Mesendoderm (in vitro differentiated cells): ENCODE measurements around the gene RAB6C.
"Not testable (repeated sequence)": the region's sequence is repeated elsewhere in the genome, so short reads cannot be mapped to it uniquely, and the experiment has no call there.

Experiments used
- DNase-seq: peaks from one replicate; pipeline ENCODE4 v3.0.0; 2013
- H2AK5ac ChIP-seq: 2 replicates; pipeline ENCODE4 v1.6.1; 2013; ENCODE audit warnings: low read length, inconsistent platforms
- H2BK120ac ChIP-seq: 2 replicates; pipeline ENCODE4 v1.6.1; 2013; ENCODE audit warnings: low read depth, mild to moderate bottlenecking, low read length, moderate library complexity, mixed read lengths
- H2BK15ac ChIP-seq: replicated peaks from 2 replicates; pipeline ENCODE4 v1.6.1; 2013; ENCODE audit warnings: low read depth, mild to moderate bottlenecking, moderate library complexity
- H2BK5ac ChIP-seq: 2 replicates; pipeline ENCODE4 v1.6.1; 2013; ENCODE audit warnings: low read length, inconsistent platforms
- H3K18ac ChIP-seq: 2 replicates; pipeline ENCODE4 v1.6.1; 2013; ENCODE audit warnings: mild to moderate bottlenecking, low read length, mixed read lengths
- H3K23ac ChIP-seq: one replicate; pipeline ENCODE4 v1.6.1; 2013; ENCODE audit warnings: low read length
- H3K27ac ChIP-seq: 2 replicates; pipeline ENCODE4 v1.5.1; 2013; ENCODE audit warnings: low read depth, mild to moderate bottlenecking, inconsistent platforms, low read length, moderate library complexity
- H3K27me3 ChIP-seq: 2 replicates; pipeline ENCODE4 v1.6.1; 2013; ENCODE audit warnings: low read length, control low read depth, mild to moderate bottlenecking, inconsistent platforms; ENCODE audit not compliant: insufficient read depth, poor library complexity
- H3K36me3 ChIP-seq: 2 replicates; pipeline ENCODE4 v1.6.1; 2013; ENCODE audit warnings: low read length, inconsistent platforms; ENCODE audit not compliant: control insufficient read depth, insufficient read depth
- H3K4ac ChIP-seq: one replicate; pipeline ENCODE4 v1.6.1; 2013; ENCODE audit warnings: low read depth, mild to moderate bottlenecking, low read length, moderate library complexity
- H3K4me1 ChIP-seq: 2 replicates; pipeline ENCODE4 v1.6.1; 2013; ENCODE audit warnings: low read depth, low read length, inconsistent platforms; ENCODE audit not compliant: control insufficient read depth
- H3K4me2 ChIP-seq: 2 replicates; pipeline ENCODE4 v1.6.1; 2013; ENCODE audit warnings: low read length
- H3K4me3 ChIP-seq: 2 replicates; pipeline ENCODE4 v1.5.1; 2013; ENCODE audit warnings: mild to moderate bottlenecking, low read length
- H3K56ac ChIP-seq: one replicate; pipeline ENCODE4 v1.6.1; 2013; ENCODE audit warnings: low read length
- H3K79me1 ChIP-seq: 2 replicates; pipeline ENCODE4 v1.6.1; 2013; ENCODE audit warnings: low read length, inconsistent platforms
- H3K79me2 ChIP-seq: 2 replicates; pipeline ENCODE4 v1.6.1; 2013; ENCODE audit warnings: mild to moderate bottlenecking, low read length; ENCODE audit not compliant: control insufficient read depth, insufficient read depth
- H3K9ac ChIP-seq: 2 replicates; pipeline ENCODE4 v1.6.1; 2013; ENCODE audit warnings: low read length, inconsistent platforms
- H4K5ac ChIP-seq: one replicate; pipeline ENCODE4 v1.6.1; 2013; ENCODE audit warnings: low read length
- H4K8ac ChIP-seq: one replicate; pipeline ENCODE4 v1.6.1; 2013; ENCODE audit warnings: low read depth, mild to moderate bottlenecking, control low read depth, low read length, moderate library complexity
- WGBS: extraction: QIAGEN DNeasy Blood & Tissue Kit; methylation state at CpG from one replicate; pipeline ENCODE4 v1.1.7; 2013; ENCODE audit warnings: low lambda C conversion rate, missing lambda C conversion rate; ENCODE audit not compliant: insufficient coverage; ENCODE audit errors: extremely low coverage; 5-methylcytosine and 5-hydroxymethylcytosine counted together

RAB6C gene

GRCh38 chr2:129957891-129958290 lies 21.6 kb upstream of the RAB6C start:
- H2BK15ac ChIP-seq: no peak overlapping the region
- H3K4me2 ChIP-seq: no peak overlapping the region
- no peak overlapping the region for H3K27ac ChIP-seq
- no peak overlapping the region for H3K18ac ChIP-seq
- no peak overlapping the region for H3K56ac ChIP-seq
- H3K79me2 ChIP-seq: no peaks in the 10 kb centered on the region
- no peak overlapping the region for H3K9ac ChIP-seq
- H4K8ac ChIP-seq: no peak overlapping the region
- H2BK120ac ChIP-seq: no peak overlapping the region
- no CpG with 5 or more reads among the region's 4 CpGs for WGBS
- no peak overlapping the region for H2BK5ac ChIP-seq
- no peak overlapping the region for H3K23ac ChIP-seq
- H3K79me1 ChIP-seq: no peaks in the 10 kb centered on the region
- H3K4ac ChIP-seq: no peak overlapping the region
- no peak overlapping the region for H2AK5ac ChIP-seq
- DNase-seq: peak; percentile 89
- H3K4me3 ChIP-seq: no peak overlapping the region
- no peaks in the 10 kb centered on the region for H3K36me3 ChIP-seq
- H3K27me3 ChIP-seq: no peaks in the 10 kb centered on the region
- no peaks in the 10 kb centered on the region for H3K4me1 ChIP-seq
- no peak overlapping the region for H4K5ac ChIP-seq

DNA sequence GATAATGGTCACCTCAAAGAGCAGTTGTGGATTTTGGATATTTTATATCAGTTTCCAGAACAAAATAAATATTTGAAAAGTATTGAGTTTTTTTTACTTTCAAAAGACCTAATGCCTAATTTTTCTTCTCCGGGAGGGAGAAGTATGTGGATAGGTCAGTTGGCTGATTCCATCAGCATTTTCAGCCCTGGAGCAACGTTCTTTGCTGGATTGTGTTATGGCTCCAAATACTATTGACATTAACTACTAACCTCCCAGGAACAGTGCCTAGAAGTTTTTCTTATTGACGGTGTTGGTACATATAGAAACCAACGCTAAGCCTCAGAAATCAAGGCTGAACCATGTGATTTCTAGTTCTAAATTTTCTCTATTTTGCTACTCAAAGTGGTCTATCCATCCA lies 20.7 kb upstream of the RAB6C start:
- not testable (repeated sequence) for H4K8ac ChIP-seq, DNase-seq, H3K4me3 ChIP-seq, H3K36me3 ChIP-seq, H3K4ac ChIP-seq, H2BK120ac ChIP-seq, H3K18ac ChIP-seq, H3K79me2 ChIP-seq, H2AK5ac ChIP-seq, H4K5ac ChIP-seq, H2BK15ac ChIP-seq, H3K9ac ChIP-seq, H2BK5ac ChIP-seq, H3K27me3 ChIP-seq, H3K27ac ChIP-seq, H3K4me2 ChIP-seq, H3K79me1 ChIP-seq, H3K23ac ChIP-seq, H3K4me1 ChIP-seq, H3K56ac ChIP-seq
- WGBS: no CpG with 5 or more reads among the region's 4 CpGs

GRCh38 chr2:129968605-129969004 lies 10.9 kb upstream of the RAB6C start:
- H3K27ac ChIP-seq, H3K4me1 ChIP-seq, H3K4me2 ChIP-seq: not testable (repeated sequence)

DNA sequence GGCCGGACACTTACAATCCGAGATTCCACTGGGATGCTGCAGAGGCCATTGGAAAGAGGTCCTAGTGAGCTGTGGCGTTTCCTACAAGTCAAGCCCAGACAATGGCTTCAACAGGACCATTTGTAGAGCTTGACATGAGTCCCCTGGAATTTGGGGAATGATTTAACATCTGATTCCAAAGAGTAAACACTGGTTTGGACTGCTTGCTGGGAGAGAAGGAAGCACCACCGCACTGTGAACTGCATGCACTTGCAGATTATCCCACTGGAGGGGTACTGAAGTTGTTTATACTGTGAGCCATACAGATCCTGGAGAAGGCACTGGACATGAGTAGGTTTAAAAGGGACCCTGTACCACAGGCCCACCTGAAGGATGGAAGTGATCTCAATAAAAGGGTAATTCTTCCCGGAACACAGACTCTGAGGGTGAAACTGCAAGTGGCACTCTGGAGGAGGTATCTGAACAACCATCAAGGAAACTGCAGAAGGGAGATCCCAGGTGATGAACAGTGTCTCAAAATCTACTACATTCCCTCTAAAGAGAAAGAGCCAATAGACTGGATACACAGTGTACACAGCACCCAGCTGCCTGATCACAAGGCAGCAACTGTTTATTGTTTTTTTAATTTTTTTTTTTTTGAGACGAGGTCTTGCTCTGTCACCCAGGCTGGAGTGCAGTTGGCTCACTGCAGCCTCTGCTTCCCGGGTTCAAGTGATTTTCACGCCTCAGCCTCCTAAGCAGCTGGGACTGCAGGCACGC lies 4.3 kb upstream of the RAB6C start:
- Histone ChIP-seq H3K4me2 (no peak overlapping the region), H3K4ac (no peak overlapping the region), H3K36me3 (no peaks in the 10 kb centered on the region), H3K4me3 (no peak overlapping the region), H3K56ac (no peak overlapping the region), H4K8ac (no peak overlapping the region), H3K79me2 (no peaks in the 10 kb centered on the region), H4K5ac (no peak overlapping the region), H2AK5ac (no peak overlapping the region), H3K9ac (no peak overlapping the region), H3K27me3 (no peaks in the 10 kb centered on the region), H2BK120ac (no peak overlapping the region), H3K27ac (no peak overlapping the region), H3K23ac (no peak overlapping the region), H3K79me1 (no peaks in the 10 kb centered on the region), H3K4me1 (no peaks in the 10 kb centered on the region), H2BK15ac (no peak overlapping the region), H2BK5ac (no peak overlapping the region), H3K18ac (no peak overlapping the region)
- no CpG with 5 or more reads among the region's 9 CpGs for WGBS
- peak; percentile 12 for DNase-seq

More at GRCh38 chr2:129968605-129969004, 10.9 kb upstream of the RAB6C start:
- no CpG with 5 or more reads among the region's 4 CpGs for WGBS
- H3K9ac ChIP-seq, H3K4ac ChIP-seq, H4K5ac ChIP-seq, H3K79me1 ChIP-seq, H2AK5ac ChIP-seq, DNase-seq, H2BK5ac ChIP-seq, H2BK15ac ChIP-seq, H3K4me3 ChIP-seq, H3K18ac ChIP-seq, H3K36me3 ChIP-seq, H2BK120ac ChIP-seq, H3K56ac ChIP-seq, H3K79me2 ChIP-seq, H3K27me3 ChIP-seq, H3K23ac ChIP-seq, H4K8ac ChIP-seq: not testable (repeated sequence)

GRCh38 chr2:129976969-129977368 lies 2.5 kb upstream of the RAB6C start:
- not testable (repeated sequence) for H3K27me3 ChIP-seq, H3K36me3 ChIP-seq, H3K9ac ChIP-seq, H3K23ac ChIP-seq, H3K79me2 ChIP-seq, H3K4ac ChIP-seq, H2BK5ac ChIP-seq, H4K8ac ChIP-seq, H2BK120ac ChIP-seq, H3K18ac ChIP-seq, H2BK15ac ChIP-seq, H3K79me1 ChIP-seq, H3K27ac ChIP-seq, H2AK5ac ChIP-seq, DNase-seq, H4K5ac ChIP-seq, H3K56ac ChIP-seq, H3K4me1 ChIP-seq, H3K4me2 ChIP-seq, H3K4me3 ChIP-seq
- WGBS: no CpG with 5 or more reads among the region's 3 CpGs

GRCh38 chr2:129977986-129978385 lies 1.5 kb upstream of the RAB6C start:
- H2BK5ac ChIP-seq: no peak overlapping the region
- H3K18ac ChIP-seq: no peak overlapping the region
- H3K4me3 ChIP-seq: no peak overlapping the region
- H4K8ac ChIP-seq: no peak overlapping the region
- no peaks in the 10 kb centered on the region for H3K79me1 ChIP-seq
- no peak overlapping the region for H3K27ac ChIP-seq
- H2BK120ac ChIP-seq: no peak overlapping the region
- no peak overlapping the region for H3K56ac ChIP-seq
- H3K4me1 ChIP-seq: no peaks in the 10 kb centered on the region
- WGBS: no CpG with 5 or more reads among the region's 5 CpGs
- DNase-seq: no peak
- H3K79me2 ChIP-seq: no peaks in the 10 kb centered on the region
- no peaks in the 10 kb centered on the region for H3K36me3 ChIP-seq
- H2BK15ac ChIP-seq: no peak overlapping the region
- H3K4ac ChIP-seq: no peak overlapping the region
- no peak overlapping the region for H3K23ac ChIP-seq
- H3K9ac ChIP-seq: no peak overlapping the region
- no peaks in the 10 kb centered on the region for H3K27me3 ChIP-seq
- H4K5ac ChIP-seq: no peak overlapping the region
- H3K4me2 ChIP-seq: no peak overlapping the region
- H2AK5ac ChIP-seq: no peak overlapping the region
